Mucosa of rectum (tissue), 2 donors: ENCODE results near the gene CCDC149.
A peak's percentile ranks its signal among the peaks of the same experiment; 100 is the strongest.
"Not testable (repeated sequence)": the region's sequence is repeated elsewhere in the genome, so short reads cannot be mapped to it uniquely, and the experiment has no call there.

Source experiments
- H3K27ac ChIP-seq, 2 donors: one replicate each; pipeline ENCODE4 v1.7.0; 2013; ENCODE audit warnings: inconsistent platforms in 2 of 2, low read depth in 2 of 2, low read length in 2 of 2
- H3K27me3 ChIP-seq, 2 donors: one replicate each; pipeline ENCODE4 v1.7.0; 2013; ENCODE audit warnings: low read length in 2 of 2; ENCODE audit not compliant: control insufficient read depth in 2 of 2, insufficient read depth in 2 of 2
- H3K36me3 ChIP-seq, 2 donors: one replicate each; pipeline ENCODE4 v1.7.0; 2013; ENCODE audit warnings: low read length in 2 of 2; ENCODE audit not compliant: control insufficient read depth in 2 of 2, insufficient read depth in 2 of 2
- H3K4me1 ChIP-seq, 2 donors: one replicate each; pipeline ENCODE4 v1.7.0; 2013; ENCODE audit warnings: low read length in 2 of 2, mild to moderate bottlenecking in 1 of 2; ENCODE audit not compliant: control insufficient read depth in 2 of 2, insufficient read depth in 2 of 2
- H3K4me3 ChIP-seq, 2 donors: one replicate each; pipeline ENCODE4 v1.7.0; 2013; ENCODE audit warnings: low read length in 2 of 2
- H3K9ac ChIP-seq, 2 donors: one replicate each; pipeline ENCODE4 v1.7.0; 2013; ENCODE audit warnings: low read length in 2 of 2, low read depth in 1 of 2, mild to moderate bottlenecking in 1 of 2
- H3K9me3 ChIP-seq, 2 donors: one replicate each; pipeline ENCODE4 v1.7.0; 2013; ENCODE audit warnings: low read length in 2 of 2; ENCODE audit not compliant: control insufficient read depth in 2 of 2
- donor health status: healthy.
- donor health status: Normal muscosa, but diverticular disease.

Gene CCDC149

DNA sequence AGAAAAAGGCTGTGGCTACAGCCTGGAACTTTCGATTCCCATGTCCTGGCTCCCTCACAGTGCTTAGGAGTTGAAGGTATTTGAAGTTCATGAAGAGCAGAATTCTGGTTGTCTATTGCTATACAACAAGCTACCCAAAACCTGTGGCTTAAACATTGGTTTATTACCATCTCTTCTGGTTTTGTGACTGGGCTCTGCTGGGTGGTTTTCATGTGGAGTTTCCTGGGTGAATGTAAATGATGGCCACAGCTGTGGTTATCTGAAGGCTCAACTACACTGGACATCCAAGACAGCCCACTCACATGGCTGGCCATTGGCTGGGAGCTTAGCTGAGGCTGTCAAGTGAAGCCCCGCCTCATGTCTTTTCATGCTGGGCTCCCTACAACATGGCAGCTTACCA lies 7.2 kb upstream of the CCDC149 start:
- no peak overlapping the region for H3K9ac ChIP-seq
- no peak overlapping the region for H3K27ac ChIP-seq

GRCh38 chr4:24917076-24917856 lies 4.4 kb upstream of the CCDC149 start:
- peaks cover 0 to 2% of the 10 kb centered on the region in 2 donors for H3K4me1 ChIP-seq
- H3K9me3 ChIP-seq: no peaks in the 10 kb centered on the region
- no peaks in the 10 kb centered on the region for H3K27me3 ChIP-seq
- no peak overlapping the region for H3K9ac ChIP-seq
- H3K27ac ChIP-seq: no peak overlapping the region
- no peak overlapping the region for H3K4me3 ChIP-seq
- no peaks in the 10 kb centered on the region for H3K36me3 ChIP-seq

More for the DNA sequence above, 7.2 kb upstream of the CCDC149 start:
- H3K4me1 ChIP-seq: no peaks in the 10 kb centered on the region
- H3K36me3 ChIP-seq: no peaks in the 10 kb centered on the region
- H3K4me3 ChIP-seq: no peak overlapping the region
- H3K27me3 ChIP-seq: no peaks in the 10 kb centered on the region
- no peaks in the 10 kb centered on the region for H3K9me3 ChIP-seq

DNA sequence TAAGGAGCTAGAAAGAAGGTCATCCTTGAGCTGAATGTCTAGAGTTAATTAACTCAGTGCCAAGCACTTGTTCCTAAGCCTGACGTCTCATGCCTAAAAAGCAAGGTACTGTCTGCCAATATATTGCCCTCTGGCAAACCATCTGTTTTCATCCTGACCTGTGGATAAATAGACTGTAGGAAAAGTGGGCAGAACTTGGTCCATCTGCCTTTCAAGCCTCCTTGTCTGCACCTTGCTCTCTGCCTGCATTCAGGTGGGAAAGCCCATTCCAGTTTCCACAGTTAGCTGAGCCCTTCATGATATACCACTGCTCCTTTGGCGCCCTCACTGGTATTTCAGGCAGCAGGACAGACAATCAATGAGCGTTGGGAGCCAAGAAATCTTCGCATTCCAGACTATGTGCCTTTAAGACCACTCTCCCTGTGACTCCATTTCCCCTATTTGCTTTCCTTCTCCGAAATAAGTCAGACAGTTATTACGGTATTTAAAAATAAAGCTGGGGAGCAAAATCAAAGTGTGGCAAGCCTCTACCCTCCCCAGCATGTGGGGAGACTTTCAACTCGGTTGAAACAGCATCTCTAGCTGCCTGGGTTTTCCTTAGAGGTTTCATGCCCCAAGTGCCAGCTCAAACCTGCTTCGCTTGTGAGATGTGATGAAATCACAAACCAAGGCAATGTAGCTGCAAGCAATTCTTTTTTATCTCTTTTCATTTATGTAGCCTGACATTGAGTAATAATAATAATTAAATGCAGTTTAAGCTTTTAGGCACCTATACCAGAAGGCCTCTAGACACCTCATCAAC lies 2.5 kb upstream of the CCDC149 start:
- Histone ChIP-seq H3K36me3 (no peaks in the 10 kb centered on the region), H3K4me3 (no peak overlapping the region), H3K9ac (no peak overlapping the region), H3K9me3 (no peaks in the 10 kb centered on the region), H3K4me1 (peaks cover 2 to 9% of the 10 kb centered on the region in 2 donors), H3K27ac (no peak overlapping the region), H3K27me3 (no peaks in the 10 kb centered on the region)

- no peak overlapping the region for H3K27ac ChIP-seq
- no peaks in the 10 kb centered on the region for H3K27me3 ChIP-seq
- no peak overlapping the region for H3K4me3 ChIP-seq
- peaks cover 0 to 2% of the 10 kb centered on the region in 2 donors for H3K36me3 ChIP-seq
- no peaks in the 10 kb centered on the region for H3K9me3 ChIP-seq
- H3K4me1 ChIP-seq: peaks cover 2 to 9% of the 10 kb centered on the region in 2 donors
- no peak overlapping the region for H3K9ac ChIP-seq
Measured at GRCh38 chr4:24914460-24914859, 1.6 kb upstream of the CCDC149 start.

- no peaks in the 10 kb centered on the region for H3K27me3 ChIP-seq
- peaks cover 2 to 9% of the 10 kb centered on the region in 2 donors for H3K4me1 ChIP-seq
- H3K4me3 ChIP-seq: peak overlapping the region; percentile 64 to 73
- no peaks in the 10 kb centered on the region for H3K9me3 ChIP-seq
- H3K9ac ChIP-seq: peak overlapping the region; percentile 60 to 82
- peak overlapping the region; percentile 68 to 69 for H3K27ac ChIP-seq
- peaks cover 0 to 2% of the 10 kb centered on the region in 2 donors for H3K36me3 ChIP-seq
Measured at GRCh38 chr4:24913119-24913485, 260 bp upstream of the CCDC149 start.

DNA sequence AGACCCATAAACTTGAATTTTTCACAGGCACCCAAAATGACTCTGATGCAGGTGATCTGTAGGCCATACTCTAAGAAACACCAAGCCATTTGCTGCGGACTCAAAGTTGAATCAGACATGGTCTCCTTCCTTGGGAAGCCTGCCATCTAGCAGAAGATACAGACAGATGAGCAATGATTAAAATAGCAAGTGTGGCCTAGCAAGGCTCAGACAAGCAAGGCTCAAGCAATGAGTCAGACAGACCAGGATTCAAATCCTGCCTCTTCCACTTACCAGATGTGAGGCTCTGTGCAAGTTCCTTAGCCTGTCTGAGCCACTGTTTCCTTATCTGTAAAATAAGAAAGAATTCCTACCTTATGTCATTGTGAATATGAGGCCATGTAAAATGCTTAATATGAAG lies 2.3 kb downstream of the CCDC149 start:
- Histone ChIP-seq H3K9me3 (no peaks in the 10 kb centered on the region), H3K27ac (no peak overlapping the region), H3K4me3 (no peak overlapping the region), H3K27me3 (no peaks in the 10 kb centered on the region), H3K36me3 (peaks cover 0 to 2% of the 10 kb centered on the region in 2 donors), H3K9ac (no peak overlapping the region), H3K4me1 (peaks cover 2 to 9% of the 10 kb centered on the region in 2 donors)

GRCh38 chr4:24909606-24910005 lies 3.2 kb downstream of the CCDC149 start:
- not testable (repeated sequence) for H3K9me3 ChIP-seq, H3K4me3 ChIP-seq, H3K27me3 ChIP-seq, H3K9ac ChIP-seq, H3K36me3 ChIP-seq, H3K27ac ChIP-seq, H3K4me1 ChIP-seq

- Histone ChIP-seq H3K4me1 (peaks cover 0 to 2% of the 10 kb centered on the region in 2 donors), H3K27me3 (no peaks in the 10 kb centered on the region), H3K36me3 (no peaks in the 10 kb centered on the region), H3K9ac (no peak overlapping the region), H3K9me3 (no peaks in the 10 kb centered on the region), H3K27ac (no peak overlapping the region), H3K4me3 (no peak overlapping the region)
Measured at GRCh38 chr4:24897639-24898038, 15.2 kb downstream of the CCDC149 start.

- no peaks in the 10 kb centered on the region for H3K27me3 ChIP-seq
- peaks cover 0 to 2% of the 10 kb centered on the region in 2 donors for H3K4me1 ChIP-seq
- H3K4me3 ChIP-seq: no peak overlapping the region
- no peaks in the 10 kb centered on the region for H3K9me3 ChIP-seq
- no peaks in the 10 kb centered on the region for H3K36me3 ChIP-seq
- no peak overlapping the region for H3K9ac ChIP-seq
- H3K27ac ChIP-seq: no peak overlapping the region
Measured at GRCh38 chr4:24896977-24897376, 15.9 kb downstream of the CCDC149 start.

DNA sequence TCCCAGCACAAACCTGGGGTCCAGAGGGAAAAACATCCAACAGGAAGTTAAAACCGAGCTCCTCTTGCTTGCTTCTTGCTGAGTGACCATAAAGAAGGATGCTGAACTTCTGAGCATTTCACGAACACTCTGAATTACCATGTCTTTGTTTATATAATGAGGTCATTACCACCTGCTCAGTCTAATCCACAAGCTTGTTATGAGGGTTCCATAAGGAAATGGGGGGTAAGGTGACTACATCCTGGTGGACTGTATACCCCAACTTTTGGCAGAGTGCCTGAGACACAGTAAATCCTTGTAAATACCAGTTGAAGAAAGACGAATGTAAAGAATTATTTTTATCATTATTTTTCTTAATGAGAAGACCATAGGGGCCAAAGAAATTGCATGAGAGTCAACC lies 16.8 kb downstream of the CCDC149 start:
- Histone ChIP-seq H3K27me3 (no peaks in the 10 kb centered on the region), H3K27ac (no peak overlapping the region), H3K9ac (no peak overlapping the region), H3K9me3 (no peaks in the 10 kb centered on the region), H3K36me3 (no peaks in the 10 kb centered on the region), H3K4me1 (peaks cover 0 to 2% of the 10 kb centered on the region in 2 donors), H3K4me3 (no peak overlapping the region)
